ENCODE results near the gene LPP.

- TF ChIP-seq, protein P1, sequence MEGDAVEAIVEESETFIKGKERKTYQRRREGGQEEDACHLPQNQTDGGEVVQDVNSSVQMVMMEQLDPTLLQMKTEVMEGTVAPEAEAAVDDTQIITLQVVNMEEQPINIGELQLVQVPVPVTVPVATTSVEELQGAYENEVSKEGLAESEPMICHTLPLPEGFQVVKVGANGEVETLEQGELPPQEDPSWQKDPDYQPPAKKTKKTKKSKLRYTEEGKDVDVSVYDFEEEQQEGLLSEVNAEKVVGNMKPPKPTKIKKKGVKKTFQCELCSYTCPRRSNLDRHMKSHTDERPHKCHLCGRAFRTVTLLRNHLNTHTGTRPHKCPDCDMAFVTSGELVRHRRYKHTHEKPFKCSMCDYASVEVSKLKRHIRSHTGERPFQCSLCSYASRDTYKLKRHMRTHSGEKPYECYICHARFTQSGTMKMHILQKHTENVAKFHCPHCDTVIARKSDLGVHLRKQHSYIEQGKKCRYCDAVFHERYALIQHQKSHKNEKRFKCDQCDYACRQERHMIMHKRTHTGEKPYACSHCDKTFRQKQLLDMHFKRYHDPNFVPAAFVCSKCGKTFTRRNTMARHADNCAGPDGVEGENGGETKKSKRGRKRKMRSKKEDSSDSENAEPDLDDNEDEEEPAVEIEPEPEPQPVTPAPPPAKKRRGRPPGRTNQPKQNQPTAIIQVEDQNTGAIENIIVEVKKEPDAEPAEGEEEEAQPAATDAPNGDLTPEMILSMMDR (IDR thresholded peaks at IDR 0.05) = no peak
- no peak for TF ChIP-seq POLR2A (IDR thresholded peaks at IDR 0.05)
These were observed 573.1 kb downstream of the LPP start for GRCh38 chr3:188727052-188727451.

Measured in Peyer's patch (tissue), 4 donors.